Stimulated activated CD4-positive, alpha-beta T cell treated with anti-CD3 and anti-CD28 coated beads, TNF-alpha, amount 100 ng/mL, for 4 hours (primary cell): ENCODE measurements around the gene TCF4.

Experiments
- DNase-seq, 3 experiments: peaks; one replicate each; pipeline ENCODE4 v3.0.0-alpha.2; 2020; ENCODE audit warnings: low read depth in 3 of 3

TCF4 gene

DNA sequence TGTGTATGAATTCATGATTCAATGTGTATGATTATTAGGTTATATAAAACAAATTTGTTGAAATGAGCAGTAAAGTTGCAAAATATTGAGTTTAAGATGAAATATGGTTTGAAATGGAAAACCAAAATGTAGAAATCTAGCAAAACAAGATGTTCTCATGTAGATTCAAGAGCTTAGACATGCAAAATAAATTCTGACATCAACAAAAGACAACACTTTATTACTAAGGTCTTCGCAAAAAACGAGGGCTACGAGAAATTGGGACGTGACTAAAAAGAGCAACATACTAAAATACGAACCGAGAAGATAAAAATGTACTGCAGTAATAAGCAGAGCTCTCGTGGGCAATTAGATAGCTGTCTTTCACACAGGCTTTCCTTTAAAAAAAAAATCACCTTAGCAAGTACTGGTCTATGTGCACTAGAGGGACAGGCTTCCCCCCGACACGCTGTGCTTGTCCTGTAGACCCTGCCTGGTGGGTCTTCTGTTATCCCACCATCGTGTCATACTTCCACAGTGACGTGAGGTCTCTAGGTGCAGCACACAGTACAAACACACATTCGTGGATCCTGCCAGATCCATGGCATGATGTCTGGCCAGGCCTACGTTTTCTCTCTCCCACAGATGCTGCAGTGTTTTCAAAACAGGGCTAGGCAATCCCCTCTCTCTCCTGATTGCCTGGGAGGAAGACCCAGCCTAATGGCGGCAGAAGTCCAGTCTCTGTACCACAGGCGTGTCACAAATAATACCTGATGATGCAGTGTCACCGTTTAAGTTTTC lies 240.8 kb downstream of the TCF4 start:
- no peak for DNase-seq

- no peak for DNase-seq
Measured at GRCh38 chr18:55346387-55346786, 241.6 kb downstream of the TCF4 start.

- DNase-seq: no peak
Measured at GRCh38 chr18:55345103-55345950, 242.7 kb downstream of the TCF4 start.

- DNase-seq: no peak
Measured at GRCh38 chr18:55343396-55344073, 244.5 kb downstream of the TCF4 start.

DNA sequence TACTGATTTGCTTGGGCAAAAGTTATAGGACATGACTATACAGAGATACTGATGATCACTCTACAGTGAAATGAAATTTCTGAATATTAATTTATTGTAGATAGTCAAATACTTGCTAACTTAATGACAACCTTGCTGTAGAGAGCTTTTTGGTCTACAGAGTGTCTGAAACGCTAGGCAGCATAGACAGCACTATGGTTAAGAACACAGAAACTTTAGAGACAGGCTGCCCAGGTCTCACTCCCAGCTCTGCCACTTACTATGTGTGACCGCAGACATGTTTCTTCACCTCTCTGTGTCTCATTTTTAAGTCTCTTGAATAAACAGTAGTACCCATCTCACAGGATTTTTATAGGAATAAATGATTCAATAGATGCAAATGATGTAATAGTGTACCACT lies 247.0 kb downstream of the TCF4 start:
- DNase-seq: no peak

DNA sequence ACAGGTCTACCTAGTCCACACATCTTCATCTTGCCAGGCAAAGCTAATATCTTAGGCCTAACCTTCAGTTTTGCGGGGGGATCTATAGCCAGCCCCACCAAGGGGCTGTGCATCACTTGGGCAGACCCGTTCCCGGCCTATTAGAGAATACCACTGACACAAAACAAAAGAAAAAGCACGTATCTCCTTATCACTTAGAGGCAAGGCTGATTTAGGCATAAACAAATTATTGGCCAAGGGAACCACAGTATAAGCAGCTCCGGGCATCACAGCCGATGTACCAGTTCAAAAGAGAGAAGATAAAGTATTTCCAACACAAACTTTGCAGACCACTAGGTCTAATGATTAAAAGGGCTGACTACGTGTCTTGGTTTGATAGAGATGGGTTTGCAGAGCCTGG lies 248.0 kb downstream of the TCF4 start:
- no peak for DNase-seq

DNA sequence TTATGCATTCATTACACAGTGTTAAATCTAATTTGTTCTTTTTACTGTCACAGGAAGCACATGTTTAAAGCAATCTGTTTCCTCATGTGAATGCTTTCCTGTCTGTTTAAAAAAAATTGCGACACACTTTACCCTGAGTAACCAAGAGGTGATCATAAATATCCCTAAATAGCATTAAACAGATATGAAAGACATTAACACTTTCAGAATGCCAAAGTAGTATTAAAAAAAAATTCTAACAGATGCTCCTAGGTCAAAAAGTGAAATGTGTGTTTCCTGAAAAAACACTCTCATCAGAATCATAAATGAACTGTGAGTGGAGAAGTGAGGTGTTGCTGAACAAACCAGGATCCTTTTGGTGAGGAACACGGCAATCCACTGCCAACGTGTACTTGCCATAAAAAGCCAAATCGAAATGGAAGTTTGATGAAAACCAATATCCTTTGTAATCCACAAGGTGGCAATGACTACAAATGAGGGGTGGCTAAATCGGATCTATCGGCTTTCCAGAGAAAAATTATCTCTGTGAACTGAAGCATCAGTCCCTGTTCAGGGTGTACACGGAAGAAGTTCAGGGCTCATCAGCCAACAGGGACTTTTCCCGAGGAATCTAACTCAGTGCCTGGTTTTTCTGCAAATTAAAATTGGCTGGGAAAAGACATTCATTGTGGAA lies 248.9 kb downstream of the TCF4 start:
- DNase-seq: no peak

GRCh38 chr18:55337908-55338521 lies 250.0 kb downstream of the TCF4 start:
- no peak for DNase-seq

DNA sequence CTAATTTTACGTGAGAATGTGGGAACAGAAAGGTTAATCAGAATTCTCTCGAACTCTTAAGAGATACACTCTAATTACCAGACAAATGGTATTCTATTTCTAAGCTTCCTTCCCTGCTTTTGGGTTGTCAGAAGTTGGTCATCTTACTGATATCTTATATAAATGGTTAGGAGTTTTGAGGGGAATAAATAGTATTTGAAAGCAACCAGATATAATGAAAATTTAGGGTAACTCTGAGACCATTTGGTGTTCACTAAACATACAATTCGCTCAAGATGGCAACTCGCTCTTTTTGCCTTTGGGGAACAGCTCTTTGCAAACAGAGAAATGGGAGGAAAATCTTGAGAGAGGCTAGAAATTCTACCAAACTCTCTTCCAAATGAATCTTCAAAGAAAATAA lies 250.9 kb downstream of the TCF4 start:
- no peak for DNase-seq

DNA sequence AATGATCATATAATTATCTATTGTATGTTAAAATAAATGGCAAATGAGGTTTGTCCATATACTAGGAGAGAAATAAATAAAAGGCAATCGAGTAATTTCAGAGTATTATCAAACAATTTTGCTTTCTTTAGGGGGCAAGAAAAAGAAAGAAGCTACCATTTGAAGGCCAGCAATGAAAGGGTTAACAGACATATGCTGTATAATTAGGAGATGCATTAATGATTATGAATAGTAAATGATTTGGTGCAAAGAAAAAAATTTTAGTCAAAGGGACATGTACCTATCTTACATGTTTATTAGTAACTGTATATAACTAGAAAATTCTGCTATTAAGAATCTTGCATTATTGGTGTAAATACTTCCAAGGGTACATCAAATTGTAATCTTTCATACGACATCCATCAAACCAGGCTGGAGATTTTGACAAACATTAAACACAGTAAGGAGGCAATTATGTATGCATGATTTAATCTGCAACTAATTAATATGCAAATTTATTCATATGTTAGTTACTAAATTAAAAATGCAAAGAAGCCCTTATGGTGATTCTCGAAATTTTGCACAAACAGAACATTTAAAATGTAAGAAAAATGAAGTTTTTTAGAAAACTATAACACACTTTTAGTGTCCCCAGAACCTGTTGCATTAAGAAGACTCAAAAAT lies 251.4 kb downstream of the TCF4 start:
- DNase-seq: no peak

DNA sequence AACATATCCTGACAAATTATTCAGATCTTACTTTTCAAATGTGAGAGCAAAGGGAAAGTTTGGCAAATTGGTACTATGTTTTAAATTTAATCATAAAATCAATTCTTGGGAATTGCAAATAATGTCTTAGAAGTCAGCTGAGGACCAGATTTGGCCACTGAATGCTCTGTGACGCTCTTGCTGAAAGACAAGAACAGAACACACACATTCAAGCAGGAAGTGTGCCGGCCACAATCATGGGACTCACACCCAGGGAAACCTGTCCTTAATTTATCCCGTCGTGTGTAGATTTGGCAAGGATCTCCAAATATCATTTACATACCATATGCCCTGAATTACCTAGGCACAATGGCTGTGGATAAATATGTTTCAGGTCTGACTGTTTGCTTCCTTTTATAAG lies 253.1 kb downstream of the TCF4 start:
- DNase-seq: no peak

- DNase-seq: no peak
Measured at GRCh38 chr18:55331301-55331700, 256.7 kb downstream of the TCF4 start.

GRCh38 chr18:55328301-55328700 lies 259.7 kb downstream of the TCF4 start:
- no peak for DNase-seq

DNA sequence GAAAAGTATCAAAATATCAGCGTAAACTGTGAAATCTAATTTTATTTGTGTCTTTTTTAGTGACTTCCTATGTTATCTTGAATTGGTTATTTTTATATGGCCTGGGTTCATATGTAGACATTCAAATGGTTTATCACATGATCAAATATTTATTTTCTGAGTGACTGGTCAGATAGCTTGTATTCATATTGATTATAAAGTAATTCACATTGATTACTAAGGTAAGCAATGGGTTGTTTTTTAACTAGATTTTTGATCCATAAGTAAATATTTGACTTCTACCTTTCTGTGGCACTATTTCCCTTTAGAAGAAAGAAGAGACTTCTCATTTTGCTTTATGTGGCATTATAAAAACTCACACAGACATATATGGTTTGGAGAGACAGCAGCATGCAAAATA lies 260.5 kb downstream of the TCF4 start:
- DNase-seq: no peak

- DNase-seq: no peak
Measured at GRCh38 chr18:55326134-55326533, 261.9 kb downstream of the TCF4 start.

- DNase-seq: no peak
Measured at GRCh38 chr18:55324166-55324565, 263.8 kb downstream of the TCF4 start.

GRCh38 chr18:55323051-55323994 lies 264.7 kb downstream of the TCF4 start:
- no peak for DNase-seq

DNA sequence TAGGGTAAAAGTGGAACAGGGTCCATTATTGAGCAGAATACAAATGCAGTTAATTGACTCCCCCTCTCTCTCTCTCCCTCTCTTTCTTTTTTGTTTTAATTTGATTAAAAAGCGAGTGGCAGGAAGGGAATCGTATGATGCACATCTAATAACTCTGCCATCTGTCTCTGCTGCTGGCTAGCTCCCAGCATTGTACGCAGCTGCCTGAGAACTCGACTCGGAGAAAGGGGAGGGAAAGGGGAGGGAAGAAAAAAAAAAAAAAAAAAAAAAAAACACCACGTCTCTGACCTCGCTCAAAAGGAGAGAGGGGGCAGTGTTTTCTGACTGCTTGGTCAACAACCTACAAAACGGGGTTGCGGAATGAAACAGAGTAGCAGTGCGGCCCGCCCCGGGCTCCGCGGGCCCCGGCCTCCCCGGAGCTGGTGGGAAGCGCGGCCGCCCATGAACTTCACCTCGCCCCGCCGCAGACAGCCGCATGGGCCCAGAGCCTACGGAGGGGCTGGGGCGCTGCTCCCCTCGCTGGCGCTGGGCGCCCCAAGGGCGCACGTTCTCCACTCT lies 265.7 kb downstream of the TCF4 start:
- DNase-seq: no peak
